CD4-positive, alpha-beta T cell (primary cell): ENCODE measurements around the gene TMED4. TPM values are rescaled to one million over a fixed set of nuclear protein-coding genes. Genes with fewer than 3 reads are reported as not detected.
A peak's percentile ranks its signal among the peaks of the same experiment; 100 is the strongest.

Experiments
- ATAC-seq: fragments of 200-7000 bp; cut with Tn5 transposase; one replicate; pipeline ENCODE4 v1.10.0; 2022; ENCODE audit warnings: mild to moderate bottlenecking; ENCODE audit not compliant: poor library complexity
- CTCF ChIA-PET: fragments of 350-600 bp; sonication (Branson Sonifier 250); formaldehyde crosslinking; loops from one replicate; lab custom pipeline; 2021; ENCODE audit warnings: antibody characterized with exemption, inconsistent platforms; lab: Charles Lee
- POLR2A ChIA-PET: fragments of 350-600 bp; sonication (Branson Sonifier 250); formaldehyde crosslinking; loops from one replicate; lab custom pipeline; 2021; ENCODE audit warnings: antibody characterized with exemption, inconsistent platforms; lab: Charles Lee
- DNase-seq, 14 experiments: peaks; one replicate each; pipeline ENCODE4 v3.0.0-alpha.2; 2013 to 2020; ENCODE audit warnings: mixed read lengths in 2 of 14
- H3K27ac ChIP-seq, 2 donors: one replicate each; pipeline versions ENCODE4 v1.5.1 to v1.7.0; 2013; ENCODE audit warnings: low read length in 2 of 2, low read depth in 1 of 2, mild to moderate bottlenecking in 1 of 2
- H3K27me3 ChIP-seq, 2 experiments: 1 replicate in 1 of 2; 2 replicates in 1 of 2; pipeline versions ENCODE4 v1.6.1 to v1.7.0; 2013; ENCODE audit warnings: low read length in 2 of 2, control low read depth in 1 of 2, mild to moderate bottlenecking in 1 of 2, moderate library complexity in 1 of 2; ENCODE audit not compliant: insufficient read depth in 2 of 2, control insufficient read depth in 1 of 2
- H3K36me3 ChIP-seq: one replicate; pipeline ENCODE4 v1.6.1; 2013; ENCODE audit warnings: low read length, control low read depth; ENCODE audit not compliant: insufficient read depth
- H3K4me1 ChIP-seq: one replicate; pipeline ENCODE4 v1.6.1; 2013; ENCODE audit warnings: low read length, control low read depth; ENCODE audit not compliant: insufficient read depth
- H3K4me3 ChIP-seq: one replicate; pipeline ENCODE4 v1.5.1; 2013; ENCODE audit warnings: mild to moderate bottlenecking, low read length, moderate library complexity
- H3K9me3 ChIP-seq, 2 experiments: 1 replicate in 1 of 2; 2 replicates in 1 of 2; pipeline versions ENCODE4 v1.6.1 to v1.7.0; 2013; ENCODE audit warnings: low read length in 2 of 2, mild to moderate bottlenecking in 2 of 2, control low read depth in 1 of 2, moderate library complexity in 1 of 2; ENCODE audit not compliant: control insufficient read depth in 1 of 2, insufficient read depth in 1 of 2
- H3K27ac Mint-ChIP-seq: one replicate; pipeline ENCODE4 v1.8.0; 2020; ENCODE audit warnings: mixed read lengths
- H3K27me3 Mint-ChIP-seq: one replicate; pipeline ENCODE4 v1.8.0; 2021; ENCODE audit warnings: mixed read lengths
- H3K36me3 Mint-ChIP-seq: one replicate; pipeline ENCODE4 v1.8.0; 2021; ENCODE audit warnings: low read depth, mixed read lengths
- H3K4me1 Mint-ChIP-seq: one replicate; pipeline ENCODE4 v1.8.0; 2021; ENCODE audit warnings: low read depth, mixed read lengths
- H3K4me3 Mint-ChIP-seq: one replicate; pipeline ENCODE4 v1.8.0; 2020; ENCODE audit warnings: mild to moderate bottlenecking, mixed read lengths
- H3K9me3 Mint-ChIP-seq: one replicate; pipeline ENCODE4 v1.8.0; 2020; ENCODE audit warnings: mixed read lengths
- intact Hi-C, 2 experiments: fragments of 100-400 bp; cut with DNase I in 1 of 2; cut with micrococcal nuclease in 1 of 2; formaldehyde crosslinking; loops; one replicate each; pipeline versions ENCODE4 v1.15.1 to v1.9.0; 2023 to 2025; cut with DNase I, micrococcal nuclease
- total RNA-seq, 174 experiments: library from RNA in 2 of 174; stranded (reverse) in 2 of 174; gene quantifications; one replicate each; pipeline ENCODE4 v1.2.3 and lab custom pipeline; 2021 to 2026
- TF ChIP-seq, protein P1 (sequence below): fragments of 200-600 bp; IDR thresholded peaks from one replicate; pipeline ENCODE4 v1.8.0; 2022; ENCODE audit warnings: antibody characterized with exemption, mild to moderate bottlenecking

TMED4 gene
- total RNA-seq, 2 experiments from 2014 or later = 134 to 138 TPM

- H3K4me1 ChIP-seq = peaks cover 92% of the 10 kb centered on the region
- ChIA-PET CTCF (interaction anchor here (0.9 to 2.2 kb wide), 6 partner anchors 8 to 226 kb away, joined by 3 to 12 read pairs (median 4); partner anchors contain the start of gene OGDH), POLR2A (interaction anchor here (0.6 to 13.5 kb wide), 22 partner anchors 8 to 217 kb away, joined by 3 to 229 read pairs (median 4); partner anchors contain the start of genes H2AZ2, NUDCD3, OGDH and PPIA)
- peak overlapping the region; percentile 57 for H3K4me3 Mint-ChIP-seq
- H3K27me3 Mint-ChIP-seq = no peaks in the 10 kb centered on the region
- H3K4me3 ChIP-seq = peak overlapping the region; percentile 13
- peaks cover 34% of the 10 kb centered on the region for H3K36me3 Mint-ChIP-seq
- H3K27ac Mint-ChIP-seq = peak overlapping the region; percentile 96
- no peaks in the 10 kb centered on the region for H3K27me3 ChIP-seq
- peaks cover 22% of the 10 kb centered on the region for H3K36me3 ChIP-seq
- peak in 1 of 14 experiments; percentile 55 for DNase-seq
- ATAC-seq = peak; percentile 28
- intact Hi-C loops = loop anchor here in 1 of 2 experiments (5.0 kb wide), 1 partner anchor 166 kb away; the partner anchor contains the start of gene PPIA
- TF ChIP-seq, protein P1, sequence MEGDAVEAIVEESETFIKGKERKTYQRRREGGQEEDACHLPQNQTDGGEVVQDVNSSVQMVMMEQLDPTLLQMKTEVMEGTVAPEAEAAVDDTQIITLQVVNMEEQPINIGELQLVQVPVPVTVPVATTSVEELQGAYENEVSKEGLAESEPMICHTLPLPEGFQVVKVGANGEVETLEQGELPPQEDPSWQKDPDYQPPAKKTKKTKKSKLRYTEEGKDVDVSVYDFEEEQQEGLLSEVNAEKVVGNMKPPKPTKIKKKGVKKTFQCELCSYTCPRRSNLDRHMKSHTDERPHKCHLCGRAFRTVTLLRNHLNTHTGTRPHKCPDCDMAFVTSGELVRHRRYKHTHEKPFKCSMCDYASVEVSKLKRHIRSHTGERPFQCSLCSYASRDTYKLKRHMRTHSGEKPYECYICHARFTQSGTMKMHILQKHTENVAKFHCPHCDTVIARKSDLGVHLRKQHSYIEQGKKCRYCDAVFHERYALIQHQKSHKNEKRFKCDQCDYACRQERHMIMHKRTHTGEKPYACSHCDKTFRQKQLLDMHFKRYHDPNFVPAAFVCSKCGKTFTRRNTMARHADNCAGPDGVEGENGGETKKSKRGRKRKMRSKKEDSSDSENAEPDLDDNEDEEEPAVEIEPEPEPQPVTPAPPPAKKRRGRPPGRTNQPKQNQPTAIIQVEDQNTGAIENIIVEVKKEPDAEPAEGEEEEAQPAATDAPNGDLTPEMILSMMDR = no peak
- H3K4me1 Mint-ChIP-seq = peaks cover 66% of the 10 kb centered on the region
- no peaks in the 10 kb centered on the region for H3K9me3 ChIP-seq
- no peaks in the 10 kb centered on the region for H3K9me3 Mint-ChIP-seq
- peak overlapping the region; percentile 87 to 91 for H3K27ac ChIP-seq
Measured at GRCh38 chr7:44630792-44631457, 48.9 kb upstream of the TMED4 start.

DNA sequence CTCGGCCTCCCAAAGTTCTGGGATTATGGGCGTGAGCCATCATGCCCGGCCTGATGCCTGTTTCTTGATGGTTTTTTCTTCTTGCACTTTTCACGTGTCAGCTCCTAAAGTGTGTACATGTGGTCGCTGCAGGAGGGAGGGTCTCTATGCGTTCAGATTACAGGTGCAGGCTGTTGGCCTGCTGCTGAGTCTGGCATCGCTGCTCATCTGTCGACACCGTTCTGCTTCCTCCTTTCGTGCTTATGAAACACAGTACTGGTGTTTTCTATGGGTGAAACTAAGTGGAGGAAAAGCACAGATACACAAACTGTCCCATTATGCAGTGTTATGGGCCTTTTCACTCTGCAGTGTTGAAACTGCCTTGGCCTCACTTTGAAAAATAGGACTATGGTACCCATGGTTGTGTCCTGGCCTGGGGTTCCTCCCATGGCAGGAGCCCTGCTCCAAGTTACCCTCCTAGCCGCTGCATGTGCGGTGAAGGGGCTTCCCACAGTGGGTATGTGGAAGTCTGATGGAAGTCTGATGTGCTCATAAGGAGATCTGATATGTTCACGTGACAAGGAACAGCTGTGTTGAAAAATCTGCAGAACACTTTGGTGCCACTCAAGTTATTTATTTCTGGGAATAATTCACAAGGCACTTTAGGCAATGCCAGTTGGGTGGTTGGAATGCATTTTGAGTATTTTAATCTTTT, 47.9 kb upstream of the TMED4 start:
- peaks cover 92% of the 10 kb centered on the region for H3K4me1 ChIP-seq
- no peaks in the 10 kb centered on the region for H3K27me3 Mint-ChIP-seq
- H3K4me3 Mint-ChIP-seq = peak overlapping the region; percentile 59
- intact Hi-C loops = loop anchor here in 1 of 2 experiments (5.0 kb wide), 1 partner anchor 167 kb away; the partner anchor contains the start of gene PPIA
- DNase-seq (peak in 1 of 14 experiments; percentile 39), ATAC-seq (no peak)
- no peaks in the 10 kb centered on the region for H3K27me3 ChIP-seq
- POLR2A ChIA-PET = interaction anchor here (0.9 to 13.5 kb wide), 5 partner anchors 9 to 218 kb away, joined by 3 to 229 read pairs (median 11); partner anchors contain the start of genes H2AZ2, OGDH and TMED4
- TF ChIP-seq, protein P1 = no peak
- peaks cover 69% of the 10 kb centered on the region for H3K4me1 Mint-ChIP-seq
- H3K27ac Mint-ChIP-seq = peak overlapping the region; percentile 96
- H3K4me3 ChIP-seq = no peak overlapping the region
- H3K9me3 ChIP-seq = no peaks in the 10 kb centered on the region
- peaks cover 31% of the 10 kb centered on the region for H3K36me3 ChIP-seq
- H3K9me3 Mint-ChIP-seq = no peaks in the 10 kb centered on the region
- H3K36me3 Mint-ChIP-seq = peaks cover 43% of the 10 kb centered on the region
- H3K27ac ChIP-seq = peak overlapping the region in 1 of 2 donors; percentile 91
- CTCF ChIA-PET = interaction anchor here (1.4 to 2.2 kb wide), 3 partner anchors 10 to 24 kb away, joined by 4 to 12 read pairs (median 4); partner anchors contain the start of gene OGDH

GRCh38 chr7:44626620-44627019, 44.6 kb upstream of the TMED4 start:
- CTCF ChIA-PET = interaction anchor here (1.2 kb wide), 1 partner anchor 15 kb away, joined by 3 read pairs; no protein-coding TSS in a partner anchor
- peak overlapping the region; percentile 38 for H3K4me3 Mint-ChIP-seq

More at GRCh38 chr7:44626620-44627019, 44.6 kb upstream of the TMED4 start:
- ATAC-seq = no peak
- Histone ChIP-seq H3K4me3 (no peak overlapping the region), H3K27ac (peak overlapping the region; percentile 14 to 23), H3K4me1 (peaks cover 88% of the 10 kb centered on the region), H3K36me3 (peaks cover 38% of the 10 kb centered on the region), H3K27me3 (no peaks in the 10 kb centered on the region), H3K9me3 (no peaks in the 10 kb centered on the region)
- Mint-ChIP-seq H3K4me1 (peaks cover 75% of the 10 kb centered on the region), H3K9me3 (no peaks in the 10 kb centered on the region), H3K27me3 (no peaks in the 10 kb centered on the region), H3K27ac (peak overlapping the region; percentile 84), H3K36me3 (peaks cover 63% of the 10 kb centered on the region)
- intact Hi-C loops = no loop called here
- DNase-seq = no peak
- TF ChIP-seq, protein P1 = no peak
- POLR2A ChIA-PET = interaction anchor here (1.9 to 7.0 kb wide), 2 partner anchors 11 to 20 kb away, joined by 11 to 40 read pairs; partner anchors contain the start of gene OGDH
